NT2/D1 (cell line): ENCODE results near the gene PANK1.

Experiments
- SUZ12 ChIP-seq: IDR thresholded peaks from 2 replicates; pipeline ENCODE4 v1.6.1; 2011; ENCODE audit not compliant: insufficient read length, insufficient read depth; ENCODE audit errors: extremely low read depth
- YY1 ChIP-seq: IDR thresholded peaks from 2 replicates; pipeline ENCODE4 v1.6.1; 2011; ENCODE audit not compliant: insufficient read length, insufficient read depth
- ZNF274 ChIP-seq: IDR thresholded peaks from 2 replicates; pipeline ENCODE4 v1.6.1; 2011; ENCODE audit warnings: mild to moderate bottlenecking, low read depth, low read length

GRCh38 chr10:89609833-89610346 lies 35.2 kb downstream of the PANK1 start:
- TF ChIP-seq YY1 = no peak
- no peak for TF ChIP-seq ZNF274
- TF ChIP-seq SUZ12 = no peak
